GM12878 (cell line): Measurements from ENCODE around the gene TSSC4. TPM values are rescaled to one million over a fixed set of nuclear protein-coding genes. Genes with fewer than 3 reads are reported as not detected.

ENCODE experiments used
- BCL3 ChIP-seq: IDR thresholded peaks from 2 replicates; pipeline ENCODE4 v1.6.1; 2011; ENCODE audit warnings: borderline replicate concordance, low read depth, mild to moderate bottlenecking, moderate library complexity, low read length; ENCODE audit not compliant: insufficient read depth, poor library complexity, severe bottlenecking
- CBX3 ChIP-seq: fragments of 200-600 bp; sonication (generic); IDR thresholded peaks from 2 replicates; pipeline ENCODE4 v1.6.1; 2016; ENCODE audit warnings: low read depth, borderline replicate concordance
- CHD4 ChIP-seq: fragments of 200-600 bp; sonication (generic); IDR thresholded peaks from 2 replicates; pipeline ENCODE4 v1.6.1; 2016; ENCODE audit warnings: mild to moderate bottlenecking
- EGR1 ChIP-seq, 2 experiments: IDR thresholded peaks; 1 replicate in 1 of 2; 2 replicates in 1 of 2; pipeline ENCODE4 v1.6.1; 2011 to 2012; ENCODE audit warnings: low read depth in 2 of 2, low read length in 2 of 2, borderline replicate concordance in 1 of 2, mild to moderate bottlenecking in 1 of 2, moderate library complexity in 1 of 2
- FOXK2 ChIP-seq: fragments of 450-650 bp; IDR thresholded peaks from 2 replicates; pipeline ENCODE4 v1.6.1; 2017; ENCODE audit warnings: mild to moderate bottlenecking, moderate library complexity
- GATAD2B ChIP-seq: fragments of 450-650 bp; conservative IDR thresholded peaks from 2 replicates; pipeline ENCODE4 v1.6.1; 2017; ENCODE audit warnings: low read depth, mild to moderate bottlenecking, moderate library complexity
- IKZF2 ChIP-seq, 2 experiments: fragments of 450-650 bp; IDR thresholded peaks; 2 replicates each; pipeline ENCODE4 v1.6.1; 2017; ENCODE audit warnings: mild to moderate bottlenecking in 2 of 2, moderate library complexity in 2 of 2
- IRF3 ChIP-seq: fragments of 450-650 bp; IDR thresholded peaks from 2 replicates; pipeline ENCODE4 v1.6.1; 2014; ENCODE audit warnings: mild to moderate bottlenecking
- KLF5 ChIP-seq: fragments of 450-650 bp; IDR thresholded peaks from 2 replicates; pipeline ENCODE4 v1.6.1; 2014; ENCODE audit warnings: mild to moderate bottlenecking; ENCODE audit not compliant: partially characterized antibody
- MTA2 ChIP-seq: fragments of 450-650 bp; IDR thresholded peaks from 2 replicates; pipeline ENCODE4 v1.6.1; 2016; ENCODE audit warnings: low read depth, mild to moderate bottlenecking, moderate library complexity
- NRF1 ChIP-seq: conservative IDR thresholded peaks from 2 replicates; pipeline ENCODE4 v1.6.1; 2011; ENCODE audit warnings: mild to moderate bottlenecking, low read depth, low read length, improper control_type of control experiment
- POU2F2 ChIP-seq: IDR thresholded peaks from 3 replicates; pipeline ENCODE4 v1.6.1; 2011; ENCODE audit warnings: low read depth, mild to moderate bottlenecking, low read length, borderline replicate concordance
- RB1 ChIP-seq: fragments of 450-650 bp; formaldehyde crosslinking; IDR thresholded peaks from 2 replicates; pipeline ENCODE4 v1.6.1; 2017; ENCODE audit warnings: mild to moderate bottlenecking, borderline replicate concordance
- RBBP5 ChIP-seq: fragments of 200-600 bp; sonication (generic); conservative IDR thresholded peaks from 2 replicates; pipeline ENCODE4 v1.6.1; 2016
- RCOR1 ChIP-seq: conservative IDR thresholded peaks from 2 replicates; pipeline ENCODE4 v1.6.1; 2012; ENCODE audit warnings: low read depth, low read length, improper control_type of control experiment
- TCF3 ChIP-seq: IDR thresholded peaks from 2 replicates; pipeline ENCODE4 v1.6.1; 2012; ENCODE audit warnings: low read depth, mild to moderate bottlenecking, low read length, borderline replicate concordance; ENCODE audit not compliant: insufficient read depth
- WRNIP1 ChIP-seq: IDR thresholded peaks from 2 replicates; pipeline ENCODE4 v1.6.1; 2011; ENCODE audit warnings: low read depth, low read length, improper control_type of control experiment, borderline replicate concordance
- YBX1 ChIP-seq: fragments of 450-650 bp; IDR thresholded peaks from 2 replicates; pipeline ENCODE4 v1.6.1; 2016; ENCODE audit warnings: antibody characterized with exemption
- ZBTB4 ChIP-seq: fragments of 450-650 bp; formaldehyde crosslinking; IDR thresholded peaks from 2 replicates; pipeline ENCODE4 v1.4.0; 2022; ENCODE audit warnings: mild to moderate bottlenecking, moderate library complexity
- polyA plus RNA-seq, 11 experiments: library from polyadenylated mRNA; depleted of rRNA in 4 of 11; unstranded in 6 of 11; stranded (reverse) in 5 of 11; fragments of >200 nt; fragmentation: Nextera tagmentation in 4 of 11; fragmentation: Illumina TruSeq in 1 of 11; extraction: Ambion mirVana in 4 of 11; extraction: Trizol in 1 of 11; gene quantifications; 1 replicate in 1 of 11; 2 replicates in 10 of 11; pipeline versions ENCODE4 v1.2.1 to v1.2.3, GENCODE V29; 2011 to 2016; ENCODE audit warnings: inconsistent platforms in 2 of 11, missing spikeins in 2 of 11, low read depth in 1 of 11
- total RNA-seq, 4 experiments: library from RNA; depleted of rRNA in 3 of 4; stranded (reverse); fragments of >200 nt in 3 of 4; fragmentation: Illumina TruSeq in 1 of 4; extraction: Trizol in 1 of 4; gene quantifications; 2 replicates each; pipeline versions ENCODE4 v1.2.1 to v1.2.3, GENCODE V29; 2013 to 2021
- TF ChIP-seq, protein P1 (sequence below): fragments of 450-650 bp; IDR thresholded peaks from 2 replicates; pipeline ENCODE4 v1.6.1; 2017; ENCODE audit warnings: mild to moderate bottlenecking
- TF ChIP-seq, protein P2 (sequence below), 3 experiments: IDR thresholded peaks in 2 of 3; conservative IDR thresholded peaks in 1 of 3; 2 replicates each; pipeline ENCODE4 v1.5.1; 2011; ENCODE audit warnings: low read depth in 3 of 3, low read length in 3 of 3, mild to moderate bottlenecking in 3 of 3, control low read depth in 2 of 3, moderate library complexity in 2 of 3, inconsistent platforms in 1 of 3, mixed read lengths in 1 of 3; ENCODE audit not compliant: control insufficient read depth in 2 of 3, insufficient read depth in 1 of 3; ENCODE audit errors: extremely low read depth in 1 of 3

TSSC4 gene
- total and polyA plus RNA-seq, 10 of the 15 experiments (the other 5 are each of a cell fraction or from before 2014, with no cell fraction given), result 0.69 to 70.1 (median 25.7) TPM

GRCh38 chr11:2400762-2401435 lies 349 bp downstream of the TSSC4 start (continued):
- TF ChIP-seq CHD4 (no peak), RCOR1 (no peak), CBX3 (no peak), BCL3 (no peak), IKZF2 (IDR thresholded peaks at IDR 0.05) (no peak), EGR1 (IDR thresholded peaks at IDR 0.05; ENCODE audit: borderline replicate concordance in 1 of 2, low read depth in 2 of 2, low read length in 2 of 2) (0 out of 3 replicates have a peak, but pooled peaks of 1 of the 2 experiments have one; percentile 1), RBBP5 (no peak), TCF3 (peak; percentile 32; the same call in 1 of the 2 replicates), POU2F2 (no peak), KLF5 (no peak), YBX1 (no peak), MTA2 (no peak), FOXK2 (no peak), GATAD2B (0 out of 2 replicates have a peak, but pooled peaks have one; percentile 21), IRF3 (no peak), WRNIP1 (no peak), NRF1 (no peak), RB1 (peak; percentile 14; the same call in 1 of the 2 replicates), ZBTB4 (no peak)
- TF ChIP-seq, protein P1, sequence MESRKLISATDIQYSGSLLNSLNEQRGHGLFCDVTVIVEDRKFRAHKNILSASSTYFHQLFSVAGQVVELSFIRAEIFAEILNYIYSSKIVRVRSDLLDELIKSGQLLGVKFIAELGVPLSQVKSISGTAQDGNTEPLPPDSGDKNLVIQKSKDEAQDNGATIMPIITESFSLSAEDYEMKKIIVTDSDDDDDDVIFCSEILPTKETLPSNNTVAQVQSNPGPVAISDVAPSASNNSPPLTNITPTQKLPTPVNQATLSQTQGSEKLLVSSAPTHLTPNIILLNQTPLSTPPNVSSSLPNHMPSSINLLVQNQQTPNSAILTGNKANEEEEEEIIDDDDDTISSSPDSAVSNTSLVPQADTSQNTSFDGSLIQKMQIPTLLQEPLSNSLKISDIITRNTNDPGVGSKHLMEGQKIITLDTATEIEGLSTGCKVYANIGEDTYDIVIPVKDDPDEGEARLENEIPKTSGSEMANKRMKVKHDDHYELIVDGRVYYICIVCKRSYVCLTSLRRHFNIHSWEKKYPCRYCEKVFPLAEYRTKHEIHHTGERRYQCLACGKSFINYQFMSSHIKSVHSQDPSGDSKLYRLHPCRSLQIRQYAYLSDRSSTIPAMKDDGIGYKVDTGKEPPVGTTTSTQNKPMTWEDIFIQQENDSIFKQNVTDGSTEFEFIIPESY, result no peak
- TF ChIP-seq, protein P2, sequence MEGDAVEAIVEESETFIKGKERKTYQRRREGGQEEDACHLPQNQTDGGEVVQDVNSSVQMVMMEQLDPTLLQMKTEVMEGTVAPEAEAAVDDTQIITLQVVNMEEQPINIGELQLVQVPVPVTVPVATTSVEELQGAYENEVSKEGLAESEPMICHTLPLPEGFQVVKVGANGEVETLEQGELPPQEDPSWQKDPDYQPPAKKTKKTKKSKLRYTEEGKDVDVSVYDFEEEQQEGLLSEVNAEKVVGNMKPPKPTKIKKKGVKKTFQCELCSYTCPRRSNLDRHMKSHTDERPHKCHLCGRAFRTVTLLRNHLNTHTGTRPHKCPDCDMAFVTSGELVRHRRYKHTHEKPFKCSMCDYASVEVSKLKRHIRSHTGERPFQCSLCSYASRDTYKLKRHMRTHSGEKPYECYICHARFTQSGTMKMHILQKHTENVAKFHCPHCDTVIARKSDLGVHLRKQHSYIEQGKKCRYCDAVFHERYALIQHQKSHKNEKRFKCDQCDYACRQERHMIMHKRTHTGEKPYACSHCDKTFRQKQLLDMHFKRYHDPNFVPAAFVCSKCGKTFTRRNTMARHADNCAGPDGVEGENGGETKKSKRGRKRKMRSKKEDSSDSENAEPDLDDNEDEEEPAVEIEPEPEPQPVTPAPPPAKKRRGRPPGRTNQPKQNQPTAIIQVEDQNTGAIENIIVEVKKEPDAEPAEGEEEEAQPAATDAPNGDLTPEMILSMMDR (IDR thresholded peaks at IDR 0.05 in 2 of 3, conservative IDR thresholded peaks at IDR 0.05 in 1 of 3; ENCODE audit: control insufficient read depth in 2 of 3, extremely low read depth in 1 of 3, insufficient read depth in 1 of 3, low read depth in 3 of 3, low read length in 3 of 3), result no peak
